ENCODE measurements around the gene EEF1B2.
"Not testable (repeated sequence)": the region's sequence is repeated elsewhere in the genome, so short reads cannot be mapped to it uniquely, and the experiment has no call there.

The EEF1B2 gene

DNA sequence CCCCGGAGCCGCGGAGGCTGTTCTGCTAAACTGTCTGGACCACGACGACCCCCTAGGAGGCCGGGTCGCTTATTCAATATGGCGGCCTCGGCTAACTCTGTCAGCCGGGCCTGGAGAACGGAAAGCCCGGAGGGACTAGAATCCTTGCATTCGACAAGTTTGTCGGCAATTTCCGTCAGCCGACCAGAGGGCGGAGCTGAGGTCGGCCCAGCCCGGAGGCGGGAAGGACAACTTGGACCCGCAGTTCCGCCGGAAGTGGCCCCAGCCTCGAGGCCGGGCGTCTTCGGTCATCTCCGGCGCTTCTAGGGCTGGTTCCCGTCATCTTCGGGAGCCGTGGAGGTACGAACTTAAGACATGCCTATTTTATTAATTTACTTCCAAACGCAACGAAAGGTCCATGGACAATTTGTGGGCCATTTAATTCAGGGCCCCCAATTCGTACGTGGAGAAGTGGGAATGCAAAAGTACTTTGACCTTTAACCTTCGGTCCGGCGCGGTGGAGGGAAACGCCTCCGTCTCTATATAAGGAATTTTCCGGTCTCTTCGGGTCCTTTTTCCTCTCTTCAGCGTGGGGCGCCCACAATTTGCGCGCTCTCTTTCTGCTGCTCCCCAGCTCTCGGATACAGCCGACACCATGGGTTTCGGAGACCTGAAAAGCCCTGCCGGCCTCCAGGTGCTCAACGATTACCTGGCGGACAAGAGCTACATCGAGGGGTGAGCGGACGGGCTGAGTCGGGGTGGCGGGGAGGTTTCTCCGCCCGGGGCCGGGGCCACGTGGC lies at the start of gene EEF1B2, which contains the start of gene NDUFS1:
Gene EEF1B2 (plus strand): TSS at position 550 of the 779 bp plus-strand sequence. CDS start 85 bp downstream, at position 635.
Gene NDUFS1 (minus strand): TSS at position 99 of the 779 bp plus-strand sequence. CDS start 5,766 bp downstream, outside the sequence.
- DNase-seq, result peak; percentile 95

GRCh38 chr2:206112108-206112507 lies 47.6 kb upstream of the EEF1B2 start:
- no peak for DNase-seq

- DNase-seq, result no peak
Observed at GRCh38 chr2:206112846-206113547, 46.7 kb upstream of the EEF1B2 start.

DNA sequence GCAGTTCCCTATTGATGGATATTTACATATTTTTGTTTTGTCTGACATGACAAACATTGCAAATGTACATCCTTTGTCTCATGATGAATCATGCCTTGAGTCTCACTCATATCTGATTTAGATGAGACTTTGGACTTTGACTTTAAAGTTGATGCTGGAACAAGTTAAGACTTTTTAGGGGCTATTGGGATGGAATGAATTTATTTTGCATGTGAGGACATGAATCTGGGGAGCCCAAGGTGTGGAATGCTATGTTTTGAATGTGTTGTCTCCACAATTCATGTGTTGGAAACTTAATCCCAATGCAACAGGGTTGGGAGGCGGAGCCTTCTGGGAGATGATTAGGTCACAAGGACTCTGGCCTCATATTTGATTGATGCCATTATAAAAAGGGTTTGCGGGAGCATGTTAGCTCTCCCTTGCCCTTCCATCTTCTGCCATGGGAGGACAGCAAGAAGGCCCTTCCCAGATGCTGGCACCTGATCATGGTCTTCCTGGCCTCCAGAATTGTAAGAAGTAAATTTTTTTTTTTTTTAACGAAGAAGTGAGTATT lies 44.6 kb upstream of the EEF1B2 start:
- DNase-seq, result no peak

GRCh38 chr2:206116278-206116677 lies 43.4 kb upstream of the EEF1B2 start:
- DNase-seq, result no peak

GRCh38 chr2:206122569-206122968 lies 37.1 kb upstream of the EEF1B2 start:
- DNase-seq, result not testable (repeated sequence)

DNA sequence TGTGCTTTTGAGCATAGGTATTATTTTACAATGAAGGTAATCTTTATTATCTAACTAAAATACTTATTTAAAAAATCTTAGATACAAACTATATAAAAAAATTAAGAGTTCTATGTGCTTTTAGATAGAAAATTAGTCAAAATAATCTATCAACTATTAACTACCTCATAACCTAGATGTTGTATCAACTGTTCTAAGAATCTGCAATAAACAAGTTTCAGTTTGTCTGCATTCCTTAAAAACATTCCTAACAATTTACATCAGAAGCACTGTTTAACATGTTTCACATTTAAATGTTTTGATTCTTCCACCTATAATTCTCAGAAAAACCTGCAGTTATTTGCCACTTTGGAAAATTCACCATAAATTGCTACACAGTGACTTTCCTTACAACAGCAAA lies 33.8 kb upstream of the EEF1B2 start:
- DNase-seq, result no peak

DNA sequence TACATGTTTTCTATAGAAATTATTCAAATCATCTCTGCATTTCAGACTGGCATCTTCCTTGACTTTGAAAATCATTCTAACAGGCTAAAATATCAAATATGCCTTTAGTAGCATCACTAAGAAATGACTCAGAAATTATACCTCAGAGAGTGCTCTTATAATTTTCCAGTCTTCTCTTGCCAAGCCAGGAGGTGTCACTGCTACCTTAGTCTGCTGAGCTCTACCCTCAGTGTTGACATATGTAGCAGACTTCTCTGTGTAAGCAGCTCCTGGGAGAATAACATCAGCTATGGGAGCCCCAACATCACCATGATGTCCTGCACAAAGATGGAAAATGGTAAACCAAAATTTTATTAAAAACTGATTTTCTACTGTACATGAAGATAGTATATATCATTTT lies 32.0 kb upstream of the EEF1B2 start:
- DNase-seq, result no peak

DNA sequence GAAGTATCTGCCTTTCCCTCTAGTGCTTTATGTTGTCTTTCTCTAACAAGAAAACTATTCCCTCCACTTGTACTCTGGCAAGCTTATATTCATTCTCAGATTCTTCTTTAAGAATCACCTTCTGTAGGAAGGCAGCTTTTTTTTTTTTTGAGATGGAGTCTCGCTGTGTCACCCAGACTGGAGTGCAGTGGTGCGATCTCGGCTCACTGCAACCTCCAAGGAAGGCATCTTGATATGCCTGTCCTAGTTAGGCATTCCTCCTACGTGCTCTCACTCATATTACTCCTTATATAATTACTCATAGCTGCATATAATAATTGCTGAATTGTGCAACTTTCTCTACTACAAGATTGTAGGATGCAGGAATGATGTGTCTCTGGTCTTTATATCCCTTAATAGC lies 16.2 kb upstream of the EEF1B2 start:
- no peak for DNase-seq

DNA sequence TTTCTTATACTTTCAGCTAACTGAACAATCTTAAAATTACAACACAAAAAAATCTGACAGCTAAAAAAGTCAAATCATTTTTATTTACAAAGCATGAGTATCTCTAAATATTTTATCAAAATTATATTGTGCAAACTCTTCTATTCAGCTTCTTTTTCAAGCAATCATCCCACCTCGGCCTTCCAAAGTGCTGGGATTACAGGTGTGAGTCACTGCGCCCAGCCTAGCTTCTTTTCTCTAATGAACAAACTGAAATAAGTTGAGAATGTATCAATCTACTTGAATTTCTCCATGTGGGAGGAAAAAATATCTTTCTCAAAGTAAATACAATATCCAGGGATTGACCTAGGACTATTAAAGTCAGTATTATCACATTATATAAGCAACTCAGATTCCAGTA lies 15.3 kb upstream of the EEF1B2 start:
- DNase-seq, result no peak

DNA sequence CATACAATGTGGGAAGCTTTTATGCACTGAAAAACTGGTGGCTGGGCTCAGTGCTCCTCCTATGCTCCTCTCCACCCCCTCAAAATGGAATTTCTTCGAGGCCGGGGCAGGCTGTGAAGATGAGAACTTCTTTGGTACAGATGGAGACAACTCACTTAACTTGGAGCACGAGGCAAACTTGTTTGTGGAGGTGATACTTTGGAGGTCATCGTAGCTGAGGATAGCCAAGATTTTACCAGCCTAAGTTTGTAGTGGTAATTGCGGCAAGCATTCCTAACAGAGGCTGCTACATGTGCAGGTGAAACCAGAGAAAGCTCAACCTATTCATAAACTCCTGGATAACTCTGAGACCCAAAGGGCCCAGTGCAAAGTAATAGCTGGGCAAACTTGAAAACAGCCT lies 14.0 kb upstream of the EEF1B2 start:
- no peak for DNase-seq

- no peak for DNase-seq
Observed at GRCh38 chr2:206149330-206149729, 10.4 kb upstream of the EEF1B2 start.

DNA sequence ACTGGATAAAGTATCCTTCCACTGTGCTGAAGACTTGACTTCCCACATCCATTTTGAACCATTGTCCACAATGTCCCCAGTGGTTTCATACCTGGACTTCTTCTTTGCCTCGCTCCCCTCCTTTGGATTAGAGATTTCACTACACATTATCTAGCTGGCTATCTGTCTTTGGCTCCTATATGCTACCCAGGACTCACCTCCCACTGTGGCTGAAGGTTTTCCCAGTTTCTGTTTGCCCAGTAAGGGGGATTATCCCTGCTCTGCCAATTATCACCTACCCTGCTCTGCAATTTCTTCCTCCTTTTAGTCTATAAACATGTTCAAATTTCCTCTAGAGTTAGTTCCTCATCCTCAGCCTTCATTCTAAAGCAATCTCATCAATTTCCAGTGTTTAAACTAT lies 9.5 kb upstream of the EEF1B2 start:
- no peak for DNase-seq

- DNase-seq, result no peak
Observed at GRCh38 chr2:206150631-206151030, 9.1 kb upstream of the EEF1B2 start.

GRCh38 chr2:206154197-206154596 lies 5.5 kb upstream of the EEF1B2 start:
- no peak for DNase-seq

GRCh38 chr2:206157014-206157413 lies 2.7 kb upstream of the EEF1B2 start:
- not testable (repeated sequence) for DNase-seq

GRCh38 chr2:206158563-206159345 lies 941 bp upstream of the EEF1B2 start:
- DNase-seq, result no peak

- DNase-seq, result peak; percentile 64
Observed at GRCh38 chr2:206160125-206160806, 571 bp downstream of the EEF1B2 start.

- DNase-seq, result no peak
Observed at GRCh38 chr2:206160807-206161179, 1.1 kb downstream of the EEF1B2 start.

GRCh38 chr2:206162401-206162800 lies 2.7 kb downstream of the EEF1B2 start:
- not testable (repeated sequence) for DNase-seq

DNA sequence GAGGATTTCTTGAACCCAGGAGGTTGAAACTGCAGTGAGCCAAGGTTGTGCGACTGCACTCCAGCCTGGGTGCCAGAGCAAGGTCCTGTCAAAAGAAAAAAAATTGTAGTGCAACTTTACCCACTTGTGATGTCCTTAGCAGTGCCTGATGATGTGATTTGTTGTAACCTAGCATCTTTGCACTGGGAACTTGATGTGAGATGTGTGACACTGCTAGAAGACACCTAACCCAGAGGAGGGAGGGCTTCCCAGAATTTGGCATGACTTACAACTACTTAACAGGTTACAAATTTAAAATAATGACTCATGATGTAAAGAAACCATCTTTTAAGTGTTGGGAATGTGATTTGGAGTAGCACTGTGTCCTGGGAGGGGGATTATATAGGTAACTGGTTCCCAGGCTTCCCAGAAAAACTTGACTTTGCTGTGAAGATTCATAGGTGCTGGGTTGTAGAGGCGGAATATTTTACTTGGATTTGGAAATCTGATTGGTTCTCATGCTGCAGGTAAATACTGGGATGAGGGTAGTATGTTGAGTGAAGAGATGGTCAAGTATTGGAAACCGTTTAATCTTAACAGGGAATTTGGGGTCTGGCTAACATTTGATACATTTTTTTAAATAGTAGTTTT lies 3.7 kb downstream of the EEF1B2 start:
- DNase-seq, result no peak

DNA sequence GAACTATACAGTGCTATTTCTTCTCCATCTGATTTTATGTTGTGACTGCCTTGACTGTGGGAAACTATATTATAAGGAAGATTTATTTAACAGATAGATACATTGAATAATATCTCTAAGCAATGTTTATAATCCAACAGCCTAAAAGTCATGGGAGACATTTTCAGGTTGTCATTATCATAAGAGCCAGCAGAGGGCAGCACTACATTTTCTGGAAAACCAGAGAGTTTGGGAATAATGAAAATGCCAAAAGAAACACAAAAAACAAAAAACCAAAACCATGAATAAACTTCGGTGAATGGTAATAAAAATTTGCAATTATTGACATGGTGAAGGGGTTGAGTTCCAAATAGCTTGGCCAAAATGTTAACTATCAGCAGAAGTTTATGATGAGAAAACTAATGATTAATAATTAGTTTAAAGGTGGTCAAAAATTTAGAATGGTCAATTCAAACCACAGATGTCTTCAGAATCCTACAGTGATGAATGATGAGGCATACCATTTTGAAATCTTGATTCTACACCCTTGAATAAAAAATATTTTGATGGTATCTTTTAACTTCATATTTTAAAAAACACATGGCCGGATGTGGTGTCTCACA lies 4.7 kb downstream of the EEF1B2 start:
- DNase-seq, result peak; percentile 19

All from activated CD4-positive, alpha-beta T cell treated with anti-CD3 and anti-CD28 coated beads, Interleukin-2, amount 50 U/mL, for 1 hour (primary cell).